ENCODE measurements around the gene ZNF500.

ZNF500 gene

GRCh38 chr16:4709481-4709880, 57.5 kb downstream of the ZNF500 start:
- no peak for DNase-seq (ENCODE audit: low read depth, low spot score)
- TF ChIP-seq CTCF (IDR thresholded peaks at IDR 0.05; ENCODE audit: low read depth, low read length) = no peak
- in situ Hi-C loops (cut with HindIII; ENCODE audit: low sequenced_read_pairs) = no loop called here
- H3K4me3 ChIP-seq (ENCODE audit: low read depth, low read length) = no peak overlapping the region

- DNase-seq (ENCODE audit: low read depth, low spot score) = no peak
- no peak overlapping the region for H3K4me3 ChIP-seq (ENCODE audit: low read depth, low read length)
- no peak for TF ChIP-seq CTCF (IDR thresholded peaks at IDR 0.05; ENCODE audit: low read depth, low read length)
- in situ Hi-C loops (cut with HindIII; ENCODE audit: low sequenced_read_pairs) = no loop called here
Measured at GRCh38 chr16:4706871-4707270, 60.1 kb downstream of the ZNF500 start.

- in situ Hi-C loops (cut with HindIII; ENCODE audit: low sequenced_read_pairs) = no loop called here
- no peak overlapping the region for H3K4me3 ChIP-seq (ENCODE audit: low read depth, low read length)
- no peak for TF ChIP-seq CTCF (IDR thresholded peaks at IDR 0.05; ENCODE audit: low read depth, low read length)
- no peak for DNase-seq (ENCODE audit: low read depth, low spot score)
Measured at GRCh38 chr16:4704913-4705312, 62.0 kb downstream of the ZNF500 start.

- no peak for DNase-seq (ENCODE audit: low read depth, low spot score)
- in situ Hi-C loops (cut with HindIII; ENCODE audit: low sequenced_read_pairs) = no loop called here
- no peak for TF ChIP-seq CTCF (IDR thresholded peaks at IDR 0.05; ENCODE audit: low read depth, low read length)
- H3K4me3 ChIP-seq (ENCODE audit: low read depth, low read length) = no peak overlapping the region
Measured at GRCh38 chr16:4704491-4704890, 62.5 kb downstream of the ZNF500 start.

- no peak for TF ChIP-seq CTCF (IDR thresholded peaks at IDR 0.05; ENCODE audit: low read depth, low read length)
- no peak for DNase-seq (ENCODE audit: low read depth, low spot score)
- H3K4me3 ChIP-seq (ENCODE audit: low read depth, low read length) = no peak overlapping the region
- in situ Hi-C loops (cut with HindIII; ENCODE audit: low sequenced_read_pairs) = no loop called here
Measured at GRCh38 chr16:4703906-4704305, 63.1 kb downstream of the ZNF500 start.

GRCh38 chr16:4702466-4702808, 64.5 kb downstream of the ZNF500 start:
- H3K4me3 ChIP-seq (ENCODE audit: low read depth, low read length) = no peak overlapping the region
- no peak for DNase-seq (ENCODE audit: low read depth, low spot score)
- in situ Hi-C loops (cut with HindIII; ENCODE audit: low sequenced_read_pairs) = no loop called here
- TF ChIP-seq CTCF (IDR thresholded peaks at IDR 0.05; ENCODE audit: low read depth, low read length) = no peak

Measured in astrocyte of the spinal cord (primary cell).